NCI-H345 (cell line): ENCODE data around the gene GFPT2.

ENCODE experiments used
- DNase-seq: peaks from one replicate; lab custom pipeline; 2025; lab: John Stamatoyannopoulos, UW

The GFPT2 gene

DNA sequence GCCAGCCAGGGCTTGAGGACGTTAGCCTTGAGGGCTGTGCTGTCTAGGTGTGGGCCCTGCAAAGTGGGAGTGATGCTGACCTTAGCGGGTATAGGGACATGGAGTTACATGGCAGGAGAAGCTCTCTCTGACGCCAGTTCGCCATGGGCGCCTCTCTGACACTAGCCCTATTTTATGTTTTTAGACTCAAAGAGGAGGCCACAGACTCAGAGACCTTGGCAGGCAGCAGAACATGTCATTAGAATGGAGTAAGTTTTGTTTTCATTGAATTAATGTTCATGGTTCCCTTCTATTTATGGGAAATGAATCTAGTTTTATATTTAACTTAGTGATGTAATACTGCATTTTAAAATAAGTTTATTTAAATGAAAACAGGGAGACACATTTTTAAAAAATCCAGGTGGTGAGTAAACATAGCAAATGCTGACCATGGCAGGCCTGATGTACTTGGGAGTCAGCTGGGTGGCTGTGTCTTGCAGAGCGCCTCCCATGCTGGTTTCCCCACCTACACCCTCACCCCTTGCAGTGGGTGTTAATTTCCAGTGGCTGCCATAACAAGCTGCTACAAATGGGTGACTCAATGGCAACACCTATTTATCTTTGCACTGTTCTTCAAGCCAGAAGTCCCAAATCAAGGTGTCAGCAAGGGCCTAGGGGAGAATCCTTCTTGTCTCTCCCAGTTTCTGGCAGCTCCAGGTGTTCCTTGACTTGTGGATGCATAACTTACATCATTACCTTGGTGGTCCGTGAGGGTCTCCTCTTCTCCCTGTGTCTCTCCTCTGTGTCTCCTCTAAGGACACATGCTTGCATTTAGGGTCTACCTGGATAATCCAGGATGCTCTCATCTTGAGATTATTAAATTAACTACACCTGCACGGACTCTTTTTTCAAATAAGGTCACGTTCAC, 25.6 kb upstream of the GFPT2 start:
- no peak for DNase-seq

- DNase-seq: no peak
These were observed 24.5 kb upstream of the GFPT2 start for GRCh38 chr5:180377556-180378197.

DNA sequence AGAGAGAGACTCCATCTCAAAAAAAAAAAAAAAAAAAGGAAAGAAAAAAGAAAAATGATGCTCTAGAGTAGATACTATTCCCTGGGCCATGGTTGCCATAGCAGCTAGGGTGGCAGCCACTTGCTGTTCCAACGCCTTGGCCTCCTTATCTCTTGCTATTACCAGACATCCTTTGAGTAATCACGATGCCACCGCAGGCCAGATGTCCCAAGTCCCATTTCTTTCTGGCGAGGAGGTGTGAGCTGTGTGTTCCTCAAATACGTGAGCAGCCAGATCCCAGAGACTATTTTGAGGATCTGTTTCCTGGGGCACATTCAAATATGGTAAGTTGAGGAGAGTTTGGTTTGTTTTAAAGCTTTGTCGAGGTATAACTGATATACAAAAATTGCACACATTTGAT, 23.4 kb upstream of the GFPT2 start:
- no peak for DNase-seq

DNA sequence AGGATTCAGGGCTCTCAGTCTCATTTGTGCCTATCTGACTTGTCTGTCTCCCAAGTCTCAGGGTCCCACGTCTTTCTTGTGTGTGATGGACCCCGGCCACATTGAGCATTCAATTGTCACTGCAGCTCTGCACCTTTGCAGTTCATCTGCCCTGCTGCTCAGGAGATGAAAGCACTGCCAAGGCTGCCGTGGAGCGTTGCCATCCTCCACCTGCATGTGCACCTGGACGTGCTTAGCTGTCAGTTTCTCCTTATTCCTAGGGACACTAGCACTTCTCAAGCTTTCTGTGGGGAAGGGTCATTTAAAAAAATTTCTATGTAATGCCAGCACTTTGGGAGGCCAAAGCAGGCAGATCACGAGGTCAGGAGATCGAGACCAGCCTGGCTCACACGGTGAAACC, 22.8 kb upstream of the GFPT2 start:
- DNase-seq: no peak

DNA sequence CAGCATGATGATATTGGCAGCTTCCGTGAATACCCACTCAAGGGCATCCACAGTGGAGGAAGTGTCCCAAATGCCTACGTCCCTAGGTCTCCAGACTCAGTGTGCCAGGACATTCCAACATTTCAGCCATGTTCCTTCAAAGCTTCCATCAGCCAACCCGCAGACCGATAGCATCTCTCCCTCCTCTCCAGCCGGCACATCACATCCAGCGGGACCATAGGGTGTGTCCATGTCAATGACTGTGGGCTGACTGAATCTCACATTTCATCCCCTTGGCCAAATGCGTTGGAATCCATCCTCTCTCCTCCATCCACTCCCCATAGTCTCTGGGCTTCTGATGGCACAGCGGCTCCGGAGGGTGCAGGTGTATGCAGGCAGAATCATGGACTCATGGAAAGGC, 22.2 kb upstream of the GFPT2 start:
- DNase-seq: no peak

GRCh38 chr5:180373870-180374269, 20.7 kb upstream of the GFPT2 start:
- no peak for DNase-seq

- DNase-seq: no peak
These were observed 20.3 kb upstream of the GFPT2 start for GRCh38 chr5:180373454-180373853.

GRCh38 chr5:180371949-180372348, 18.8 kb upstream of the GFPT2 start:
- DNase-seq: no peak

GRCh38 chr5:180370861-180371641, 17.9 kb upstream of the GFPT2 start:
- no peak for DNase-seq

GRCh38 chr5:180367991-180368390, 14.9 kb upstream of the GFPT2 start:
- DNase-seq: no peak

DNA sequence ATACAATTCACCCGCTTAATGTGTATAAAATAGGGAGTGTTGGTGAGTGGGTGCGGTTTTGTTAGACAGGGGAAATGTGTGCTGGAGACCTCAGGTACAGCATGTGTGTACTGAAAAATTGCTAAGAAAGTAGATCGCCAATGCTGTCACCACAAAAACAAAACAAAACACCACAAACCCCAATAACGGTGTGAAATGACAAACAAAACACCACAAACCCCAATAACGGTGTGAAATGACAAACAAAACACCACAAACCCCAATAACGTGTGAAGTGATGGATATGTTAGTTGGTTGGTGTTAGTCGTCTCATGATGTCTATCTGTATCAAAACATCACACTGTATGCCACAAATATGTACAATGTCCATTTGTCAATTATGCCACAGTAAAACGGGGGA, 14.2 kb upstream of the GFPT2 start:
- DNase-seq: no peak

GRCh38 chr5:180366326-180366725, 13.2 kb upstream of the GFPT2 start:
- no peak for DNase-seq

GRCh38 chr5:180365829-180366228, 12.7 kb upstream of the GFPT2 start:
- DNase-seq: no peak

DNA sequence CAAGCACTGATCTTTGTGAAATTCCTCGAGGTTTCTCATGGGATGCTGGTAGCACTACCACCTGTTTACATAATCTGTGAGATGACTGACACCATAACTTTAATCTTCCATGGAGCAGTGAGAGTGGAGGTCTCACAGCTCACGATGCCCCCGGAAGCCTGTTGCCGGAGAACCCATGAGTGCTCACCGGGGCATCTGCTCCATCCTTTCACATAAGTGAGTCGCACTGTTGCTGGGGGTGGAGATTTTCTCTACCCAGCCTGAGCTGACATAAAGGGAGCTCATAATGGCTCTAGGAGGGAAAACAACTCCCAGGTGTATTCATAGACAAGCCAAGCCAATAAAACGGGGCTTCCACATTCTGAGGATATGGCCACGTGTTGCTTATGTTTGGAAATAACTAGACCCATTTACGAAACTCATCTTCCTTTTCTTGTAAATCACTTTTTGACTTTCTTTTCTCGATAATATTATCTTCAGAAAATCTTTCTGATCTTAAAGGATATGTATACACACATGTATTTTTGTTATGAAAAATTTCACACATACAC, 11.2 kb upstream of the GFPT2 start:
- no peak for DNase-seq

DNA sequence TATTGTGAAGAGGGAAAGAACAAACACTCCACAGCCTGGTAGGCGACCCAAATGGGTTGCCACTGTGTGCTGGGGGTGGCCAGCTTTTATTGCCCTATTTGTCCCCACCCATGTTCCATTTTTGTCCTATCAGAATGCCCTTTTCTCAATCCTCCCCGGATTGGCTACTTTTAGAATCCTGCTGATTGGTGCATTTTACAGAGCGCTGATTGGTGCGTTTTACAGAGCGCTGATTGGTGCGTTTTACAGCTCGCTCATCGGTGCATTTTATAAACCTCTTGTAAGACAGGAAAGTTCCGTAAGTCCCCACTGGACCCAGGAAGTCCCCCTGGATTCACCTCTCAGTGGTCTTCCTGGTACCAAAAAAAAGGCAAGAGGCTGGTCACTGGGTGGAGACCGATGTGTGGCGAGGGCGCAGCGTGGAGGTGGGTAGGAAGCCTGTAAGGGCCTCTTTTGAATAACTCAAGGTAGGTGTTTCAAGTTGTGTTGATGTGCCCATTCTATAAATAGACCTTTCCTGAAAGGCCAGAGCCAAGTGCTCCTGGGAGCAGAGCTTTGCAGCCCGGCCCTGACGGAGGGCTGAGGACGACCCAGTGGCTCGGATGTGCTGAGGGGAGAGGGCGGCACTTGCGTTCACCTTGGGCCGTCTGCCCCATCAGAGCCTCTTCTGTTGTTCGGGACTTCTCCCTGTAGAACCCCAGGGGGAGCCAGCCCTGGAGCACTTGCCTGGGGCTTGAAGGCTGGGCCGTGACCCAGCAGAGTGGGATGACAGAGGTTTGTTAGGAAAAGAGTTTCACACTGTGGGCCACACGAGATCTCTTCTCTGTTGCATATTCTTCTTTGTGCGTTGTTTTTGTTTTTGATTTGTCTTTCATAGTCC, 7.2 kb upstream of the GFPT2 start:
- DNase-seq: no peak

DNA sequence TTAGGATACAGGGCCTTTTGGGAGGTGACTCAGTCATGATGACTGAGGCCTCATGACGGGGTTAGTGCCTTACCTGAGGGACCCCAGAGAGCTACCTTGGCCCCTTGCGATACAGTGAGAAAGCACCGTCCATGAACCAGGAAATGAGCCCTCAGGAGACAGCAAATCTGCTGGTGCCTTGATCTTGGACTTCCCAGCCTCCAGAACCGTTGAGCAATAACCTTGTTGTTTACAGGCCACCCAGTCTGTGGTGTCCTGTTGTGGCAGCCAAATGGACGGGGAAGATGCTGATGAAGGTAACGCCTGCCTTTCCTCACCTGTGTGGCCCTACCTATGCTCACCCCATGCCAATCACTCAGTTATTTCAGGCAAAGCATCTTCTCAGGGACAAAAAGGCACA, 5.6 kb upstream of the GFPT2 start:
- no peak for DNase-seq

DNA sequence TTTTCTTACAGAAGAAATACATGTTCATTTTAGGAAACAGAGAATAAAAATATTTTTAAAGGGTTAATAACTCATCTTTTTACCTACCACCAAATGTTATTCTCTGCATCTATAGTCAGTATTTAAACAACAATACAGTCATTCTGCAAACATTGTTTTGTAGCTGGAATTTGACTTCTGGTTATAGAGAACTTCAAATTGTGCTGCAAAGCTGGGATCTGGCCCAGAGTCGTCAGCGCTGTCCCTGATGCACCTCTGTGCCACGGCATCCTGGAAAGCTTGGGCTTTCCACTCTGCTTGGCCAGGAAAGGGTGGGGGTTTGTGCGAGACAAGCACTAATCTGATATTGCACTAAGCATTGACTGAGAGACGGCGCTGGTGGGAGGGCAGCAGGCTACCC, 5.0 kb upstream of the GFPT2 start:
- no peak for DNase-seq

DNA sequence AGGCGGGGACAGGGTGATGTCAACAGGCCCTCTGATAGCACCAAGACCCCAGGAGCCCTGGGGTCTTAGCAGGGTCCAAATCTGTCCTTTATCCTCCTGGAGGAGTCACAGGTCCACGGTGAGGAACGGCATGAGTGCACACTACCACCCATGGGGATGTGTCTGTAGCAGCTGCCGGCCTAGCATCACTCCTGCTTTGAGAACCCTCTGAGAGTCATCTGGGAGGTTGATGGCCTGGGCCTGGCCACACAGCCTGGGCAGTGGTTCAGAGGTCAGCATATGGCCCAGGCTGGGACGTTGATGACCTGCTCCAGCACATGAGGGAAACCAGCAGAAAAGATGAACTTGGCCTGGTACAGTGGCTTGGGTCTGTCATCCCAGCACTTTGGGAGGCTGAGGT, 1.8 kb upstream of the GFPT2 start:
- DNase-seq: no peak

DNA sequence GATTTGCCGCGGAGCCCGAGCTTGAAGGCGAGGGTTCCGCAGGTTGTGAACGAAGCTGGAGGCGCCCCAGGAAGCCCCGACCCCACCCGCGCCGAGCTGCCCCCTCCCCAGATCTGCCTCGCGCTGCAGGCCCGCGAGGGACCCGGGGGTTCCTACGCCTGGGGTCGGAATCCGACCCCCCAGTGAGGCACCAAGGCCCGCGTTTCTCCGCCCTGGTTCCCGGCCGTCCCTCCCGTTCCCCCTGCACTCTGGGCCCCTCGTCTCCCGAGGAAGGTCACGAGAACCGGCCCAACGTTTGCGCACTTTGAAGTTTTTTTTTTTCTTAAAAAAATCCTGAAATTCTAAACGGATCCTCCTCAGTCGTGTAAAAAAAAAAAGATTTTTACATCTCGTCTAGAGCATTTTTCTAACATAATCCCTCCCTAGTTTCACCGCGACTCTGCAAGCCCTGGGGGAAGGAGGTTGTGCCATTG, 880 bp upstream of the GFPT2 start:
- DNase-seq: no peak

DNA sequence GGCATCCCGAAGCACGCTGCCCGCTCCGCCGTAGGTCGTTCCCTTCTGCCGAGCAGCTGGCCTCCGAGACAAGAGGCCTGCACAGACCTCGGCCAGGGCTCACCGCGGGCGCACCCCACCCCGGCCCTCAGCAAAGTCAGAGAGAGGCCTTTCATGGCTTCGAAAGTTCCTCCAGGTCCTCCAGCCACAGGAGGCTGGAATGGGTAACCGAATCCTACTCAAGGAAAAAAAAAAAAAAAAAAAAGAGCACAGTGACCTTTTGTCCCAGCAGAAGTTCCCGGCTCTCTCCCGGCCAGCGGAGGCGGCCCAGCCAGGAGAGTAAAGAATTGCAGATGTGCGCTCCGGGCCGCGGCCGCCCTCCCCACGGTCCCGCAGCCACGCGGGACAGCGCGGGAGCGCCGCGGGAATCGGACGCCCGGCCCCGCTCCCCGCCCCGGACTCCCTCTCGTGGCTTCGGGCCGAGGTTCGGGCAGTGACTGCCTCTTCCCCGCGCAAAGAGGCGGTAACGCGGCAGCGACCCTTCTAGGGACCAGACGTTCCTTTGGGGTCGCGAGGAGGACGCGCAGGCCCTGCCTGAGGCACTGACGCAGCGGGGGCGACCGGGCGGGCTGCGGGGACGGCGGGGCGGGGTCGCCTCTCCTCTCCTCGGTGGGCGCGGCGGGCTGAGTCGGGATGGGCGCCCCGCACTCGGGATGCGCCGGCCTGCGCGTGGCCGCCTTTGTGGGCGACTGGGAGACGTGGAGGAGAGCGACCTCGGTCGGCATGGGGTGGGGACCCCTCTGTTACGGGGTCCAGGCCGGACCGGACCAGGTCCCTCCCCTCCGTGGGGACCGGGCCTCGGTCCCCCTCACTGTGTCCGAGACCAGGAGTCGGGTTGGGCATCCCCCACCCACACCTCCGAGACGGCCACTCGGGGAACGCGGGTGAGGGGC, 754 bp downstream of the GFPT2 start:
- DNase-seq: no peak
